ENCODE data around the gene HSPB9.

Gene HSPB9

GRCh38 chr17:42122371-42123303, at the start of gene HSPB9:
TSS of gene HSPB9 (plus strand) at chr17:42122804. CDS start at chr17:42122851, 47 bp downstream.
- Mint-ChIP-seq H3K36me3 (ENCODE audit: low read depth) (peaks cover 27% of the 10 kb centered on the region), H3K4me3 (peak within 1 kb of the TSS; percentile 77), H3K4me1 (ENCODE audit: low read depth) (peaks cover 25% of the 10 kb centered on the region), H3K9me3 (no peaks in the 10 kb centered on the region), H3K27me3 (no peaks in the 10 kb centered on the region), H3K27ac (peak within 1 kb of the TSS; percentile 78)

- H3K4me1 Mint-ChIP-seq (ENCODE audit: low read depth): peaks cover 12% of the 10 kb centered on the region
- H3K4me3 Mint-ChIP-seq: no peak overlapping the region
- no peak overlapping the region for H3K27ac Mint-ChIP-seq
Observed at GRCh38 chr17:42075789-42076188, 46.8 kb upstream of the HSPB9 start.

GRCh38 chr17:42076797-42077559, 45.6 kb upstream of the HSPB9 start:
- Mint-ChIP-seq H3K4me3 (no peak overlapping the region), H3K36me3 (ENCODE audit: low read depth) (no peaks in the 10 kb centered on the region), H3K27me3 (peaks cover 12% of the 10 kb centered on the region), H3K27ac (no peak overlapping the region), H3K4me1 (ENCODE audit: low read depth) (peaks cover 5% of the 10 kb centered on the region), H3K9me3 (no peaks in the 10 kb centered on the region)

More at GRCh38 chr17:42075789-42076188, 46.8 kb upstream of the HSPB9 start:
- Mint-ChIP-seq H3K27me3 (peaks cover 14% of the 10 kb centered on the region), H3K36me3 (ENCODE audit: low read depth) (no peaks in the 10 kb centered on the region), H3K9me3 (no peaks in the 10 kb centered on the region)

GRCh38 chr17:42077755-42078154, 44.8 kb upstream of the HSPB9 start:
- Mint-ChIP-seq H3K4me1 (ENCODE audit: low read depth) (peaks cover 3% of the 10 kb centered on the region), H3K9me3 (no peaks in the 10 kb centered on the region), H3K27me3 (peaks cover 9% of the 10 kb centered on the region), H3K36me3 (ENCODE audit: low read depth) (no peaks in the 10 kb centered on the region), H3K4me3 (no peak overlapping the region), H3K27ac (no peak overlapping the region)

- Mint-ChIP-seq H3K4me1 (ENCODE audit: low read depth) (peaks cover 3% of the 10 kb centered on the region), H3K9me3 (no peaks in the 10 kb centered on the region), H3K27ac (no peak overlapping the region), H3K36me3 (ENCODE audit: low read depth) (no peaks in the 10 kb centered on the region), H3K27me3 (peaks cover 6% of the 10 kb centered on the region), H3K4me3 (no peak overlapping the region)
Observed at GRCh38 chr17:42078396-42079043, 44.1 kb upstream of the HSPB9 start.

GRCh38 chr17:42079541-42079940, 43.1 kb upstream of the HSPB9 start:
- H3K9me3 Mint-ChIP-seq: no peaks in the 10 kb centered on the region
- no peak overlapping the region for H3K27ac Mint-ChIP-seq
- H3K27me3 Mint-ChIP-seq: no peaks in the 10 kb centered on the region
- H3K36me3 Mint-ChIP-seq (ENCODE audit: low read depth): no peaks in the 10 kb centered on the region
- no peaks in the 10 kb centered on the region for H3K4me1 Mint-ChIP-seq (ENCODE audit: low read depth)
- H3K4me3 Mint-ChIP-seq: no peak overlapping the region

- no peaks in the 10 kb centered on the region for H3K36me3 Mint-ChIP-seq (ENCODE audit: low read depth)
- no peak overlapping the region for H3K4me3 Mint-ChIP-seq
- no peaks in the 10 kb centered on the region for H3K9me3 Mint-ChIP-seq
Observed at GRCh38 chr17:42081516-42082129, 41.0 kb upstream of the HSPB9 start.

GRCh38 chr17:42087042-42087701, 35.4 kb upstream of the HSPB9 start:
- H3K4me1 Mint-ChIP-seq (ENCODE audit: low read depth): no peaks in the 10 kb centered on the region
- H3K27ac Mint-ChIP-seq: no peak overlapping the region
- H3K27me3 Mint-ChIP-seq: no peaks in the 10 kb centered on the region
- no peaks in the 10 kb centered on the region for H3K9me3 Mint-ChIP-seq
- H3K36me3 Mint-ChIP-seq (ENCODE audit: low read depth): no peaks in the 10 kb centered on the region
- H3K4me3 Mint-ChIP-seq: no peak overlapping the region

More at GRCh38 chr17:42081516-42082129, 41.0 kb upstream of the HSPB9 start:
- Mint-ChIP-seq H3K4me1 (ENCODE audit: low read depth) (no peaks in the 10 kb centered on the region), H3K27me3 (no peaks in the 10 kb centered on the region), H3K27ac (no peak overlapping the region)

GRCh38 chr17:42087736-42088705, 34.6 kb upstream of the HSPB9 start:
- Mint-ChIP-seq H3K36me3 (ENCODE audit: low read depth) (no peaks in the 10 kb centered on the region), H3K9me3 (no peaks in the 10 kb centered on the region), H3K27me3 (no peaks in the 10 kb centered on the region), H3K4me1 (ENCODE audit: low read depth) (no peaks in the 10 kb centered on the region), H3K27ac (no peak overlapping the region), H3K4me3 (no peak overlapping the region)

- Mint-ChIP-seq H3K36me3 (ENCODE audit: low read depth) (no peaks in the 10 kb centered on the region), H3K4me1 (ENCODE audit: low read depth) (no peaks in the 10 kb centered on the region), H3K4me3 (no peak overlapping the region), H3K27me3 (no peaks in the 10 kb centered on the region), H3K27ac (no peak overlapping the region), H3K9me3 (no peaks in the 10 kb centered on the region)
Observed at GRCh38 chr17:42088736-42089135, 33.9 kb upstream of the HSPB9 start.

- H3K4me3 Mint-ChIP-seq: no peak overlapping the region
- H3K36me3 Mint-ChIP-seq (ENCODE audit: low read depth): no peaks in the 10 kb centered on the region
- H3K27me3 Mint-ChIP-seq: peaks cover 5% of the 10 kb centered on the region
- H3K9me3 Mint-ChIP-seq: no peaks in the 10 kb centered on the region
- no peaks in the 10 kb centered on the region for H3K4me1 Mint-ChIP-seq (ENCODE audit: low read depth)
- no peak overlapping the region for H3K27ac Mint-ChIP-seq
Observed at GRCh38 chr17:42090964-42091790, 31.4 kb upstream of the HSPB9 start.

GRCh38 chr17:42092939-42093338, 29.7 kb upstream of the HSPB9 start:
- Mint-ChIP-seq H3K27me3 (peaks cover 20% of the 10 kb centered on the region), H3K36me3 (ENCODE audit: low read depth) (no peaks in the 10 kb centered on the region), H3K4me3 (no peak overlapping the region), H3K4me1 (ENCODE audit: low read depth) (peaks cover 5% of the 10 kb centered on the region), H3K9me3 (no peaks in the 10 kb centered on the region), H3K27ac (no peak overlapping the region)

All from stimulated activated naive CD8-positive, alpha-beta T cell treated with anti-CD3 and anti-CD28 coated beads, Interleukin-15, Interleukin-2, amounts not matched to agents 100 ng/mL and 50 ng/mL, for 24 hours (primary cell).